ENCODE data around the gene ZNF609.

Gene ZNF609, protein sequence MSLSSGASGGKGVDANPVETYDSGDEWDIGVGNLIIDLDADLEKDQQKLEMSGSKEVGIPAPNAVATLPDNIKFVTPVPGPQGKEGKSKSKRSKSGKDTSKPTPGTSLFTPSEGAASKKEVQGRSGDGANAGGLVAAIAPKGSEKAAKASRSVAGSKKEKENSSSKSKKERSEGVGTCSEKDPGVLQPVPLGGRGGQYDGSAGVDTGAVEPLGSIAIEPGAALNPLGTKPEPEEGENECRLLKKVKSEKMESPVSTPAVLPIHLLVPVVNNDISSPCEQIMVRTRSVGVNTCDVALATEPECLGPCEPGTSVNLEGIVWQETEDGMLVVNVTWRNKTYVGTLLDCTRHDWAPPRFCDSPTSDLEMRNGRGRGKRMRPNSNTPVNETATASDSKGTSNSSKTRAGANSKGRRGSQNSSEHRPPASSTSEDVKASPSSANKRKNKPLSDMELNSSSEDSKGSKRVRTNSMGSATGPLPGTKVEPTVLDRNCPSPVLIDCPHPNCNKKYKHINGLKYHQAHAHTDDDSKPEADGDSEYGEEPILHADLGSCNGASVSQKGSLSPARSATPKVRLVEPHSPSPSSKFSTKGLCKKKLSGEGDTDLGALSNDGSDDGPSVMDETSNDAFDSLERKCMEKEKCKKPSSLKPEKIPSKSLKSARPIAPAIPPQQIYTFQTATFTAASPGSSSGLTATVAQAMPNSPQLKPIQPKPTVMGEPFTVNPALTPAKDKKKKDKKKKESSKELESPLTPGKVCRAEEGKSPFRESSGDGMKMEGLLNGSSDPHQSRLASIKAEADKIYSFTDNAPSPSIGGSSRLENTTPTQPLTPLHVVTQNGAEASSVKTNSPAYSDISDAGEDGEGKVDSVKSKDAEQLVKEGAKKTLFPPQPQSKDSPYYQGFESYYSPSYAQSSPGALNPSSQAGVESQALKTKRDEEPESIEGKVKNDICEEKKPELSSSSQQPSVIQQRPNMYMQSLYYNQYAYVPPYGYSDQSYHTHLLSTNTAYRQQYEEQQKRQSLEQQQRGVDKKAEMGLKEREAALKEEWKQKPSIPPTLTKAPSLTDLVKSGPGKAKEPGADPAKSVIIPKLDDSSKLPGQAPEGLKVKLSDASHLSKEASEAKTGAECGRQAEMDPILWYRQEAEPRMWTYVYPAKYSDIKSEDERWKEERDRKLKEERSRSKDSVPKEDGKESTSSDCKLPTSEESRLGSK (N-terminal part only)

DNA sequence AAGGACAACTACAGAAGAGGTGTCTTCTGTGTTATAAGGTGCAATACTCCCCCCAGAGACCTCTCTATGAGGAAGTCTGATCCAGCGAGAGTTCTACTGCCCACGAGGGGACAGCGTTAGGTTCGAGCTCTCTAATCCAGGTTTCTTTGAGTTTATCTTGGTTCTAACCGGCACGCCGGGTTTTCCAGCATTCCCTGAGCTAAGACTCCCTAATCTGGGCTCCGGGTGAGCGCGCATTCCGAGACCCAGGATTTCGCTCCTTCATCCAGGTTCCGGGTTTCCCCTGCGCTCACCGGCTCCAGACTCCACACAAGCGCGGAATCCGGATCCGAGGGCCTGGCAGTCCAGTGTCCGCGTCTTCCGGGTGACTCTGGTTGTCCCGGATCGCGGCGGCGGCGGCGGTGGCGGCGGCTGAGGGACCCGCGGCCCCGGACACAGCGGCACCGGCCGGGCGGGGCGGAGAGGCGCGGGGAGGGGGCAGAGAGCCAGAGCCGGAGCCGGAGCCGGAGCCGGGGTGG, at the start of gene ZNF609:
ZNF609 (plus strand) TSS at position 373 of the 518 bp plus-strand sequence. CDS start 38,842 bp downstream, outside the sequence.
- Histone ChIP-seq H3K79me2 (ENCODE audit: control insufficient read depth, insufficient read depth, low read length, unreplicated experiment) (peaks cover 41% of the 10 kb centered on the region), H3K4me3 (ENCODE audit: low read depth, low read length) (peak within 1 kb of the TSS; percentile 78), H3K27ac (ENCODE audit: low read depth, low read length) (peak within 1 kb of the TSS; percentile 43), H3K27me3 (ENCODE audit: insufficient read depth, low read length) (no peaks in the 10 kb centered on the region), H3K4me1 (ENCODE audit: control insufficient read depth, insufficient read depth, low read length, unreplicated experiment) (peaks cover 28% of the 10 kb centered on the region), H2AFZ (ENCODE audit: low read length, unreplicated experiment) (peak within 1 kb of the TSS; percentile 89), H3K36me3 (ENCODE audit: insufficient read depth, low read length) (no peaks in the 10 kb centered on the region)

DNA sequence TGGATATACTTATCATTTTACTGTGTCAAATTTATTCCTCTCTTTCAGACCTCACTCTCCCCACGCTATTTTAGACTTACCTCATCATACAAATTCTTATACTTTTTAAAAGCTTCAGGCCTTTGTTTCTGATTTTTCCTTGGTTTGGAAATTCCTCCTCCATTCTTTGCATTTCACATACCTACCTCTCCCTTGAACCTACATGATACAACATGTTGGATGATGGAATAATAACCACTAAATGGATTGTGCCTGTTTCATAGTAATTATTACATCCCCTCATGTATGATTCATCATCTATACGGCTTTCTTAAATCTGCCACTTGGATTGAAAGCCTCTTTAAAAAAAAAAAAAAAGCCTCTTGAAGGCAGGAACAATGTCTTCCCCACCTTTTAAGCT, 48.2 kb upstream of the ZNF609 start:
- H3K79me2 ChIP-seq (ENCODE audit: control insufficient read depth, insufficient read depth, low read length, unreplicated experiment) = no peaks in the 10 kb centered on the region
- no peaks in the 10 kb centered on the region for H3K4me1 ChIP-seq (ENCODE audit: control insufficient read depth, insufficient read depth, low read length, unreplicated experiment)
- H3K4me3 ChIP-seq (ENCODE audit: low read depth, low read length) = no peak overlapping the region
- no peak overlapping the region for H3K27ac ChIP-seq (ENCODE audit: low read depth, low read length)
- peaks cover 34% of the 10 kb centered on the region for H3K36me3 ChIP-seq (ENCODE audit: insufficient read depth, low read length)
- H3K27me3 ChIP-seq (ENCODE audit: insufficient read depth, low read length) = no peaks in the 10 kb centered on the region
- no peak overlapping the region for H2AFZ ChIP-seq (ENCODE audit: low read length, unreplicated experiment)

DNA sequence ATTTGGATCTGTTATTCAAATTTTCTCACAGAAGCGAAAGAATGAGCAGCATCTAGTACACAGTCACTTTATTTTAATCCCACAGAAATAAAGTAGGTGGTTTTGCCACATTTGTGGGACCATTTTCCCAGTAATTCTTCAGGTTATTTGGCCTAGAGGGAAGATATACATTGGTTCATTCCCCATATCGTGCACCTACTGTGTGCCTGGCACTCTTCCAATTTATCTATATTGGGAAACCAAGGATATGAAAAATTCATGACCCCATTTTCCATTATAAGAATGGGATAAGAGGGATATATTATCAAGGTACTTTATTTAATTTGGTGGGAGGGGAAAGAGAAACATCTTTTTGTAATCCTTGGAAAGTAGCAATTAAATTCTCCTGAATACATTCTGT, 37.7 kb upstream of the ZNF609 start:
- H3K4me1 ChIP-seq (ENCODE audit: control insufficient read depth, insufficient read depth, low read length, unreplicated experiment) = no peaks in the 10 kb centered on the region
- H2AFZ ChIP-seq (ENCODE audit: low read length, unreplicated experiment) = no peak overlapping the region
- H3K27me3 ChIP-seq (ENCODE audit: insufficient read depth, low read length) = no peaks in the 10 kb centered on the region
- no peak overlapping the region for H3K4me3 ChIP-seq (ENCODE audit: low read depth, low read length)
- H3K27ac ChIP-seq (ENCODE audit: low read depth, low read length) = no peak overlapping the region
- peaks cover 18% of the 10 kb centered on the region for H3K36me3 ChIP-seq (ENCODE audit: insufficient read depth, low read length)
- H3K79me2 ChIP-seq (ENCODE audit: control insufficient read depth, insufficient read depth, low read length, unreplicated experiment) = no peaks in the 10 kb centered on the region

DNA sequence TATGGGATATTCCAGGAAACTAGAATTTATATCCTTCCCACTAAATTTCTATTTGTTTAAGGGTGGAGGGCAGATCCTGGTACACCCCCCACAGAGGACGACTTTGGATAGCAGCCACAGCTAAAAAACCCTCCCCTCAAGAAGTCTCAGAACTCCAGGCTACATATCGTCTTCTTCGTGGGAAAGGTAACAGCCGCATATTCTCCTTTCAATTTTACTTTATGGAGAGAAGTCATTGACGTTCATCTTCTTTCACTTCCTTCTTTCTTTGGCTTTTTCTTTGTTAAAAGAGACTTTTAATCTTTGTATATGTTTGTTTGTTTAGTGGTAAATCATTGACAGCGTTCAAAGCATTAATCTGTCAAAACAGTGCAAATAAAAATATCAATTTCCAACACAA, 36.4 kb upstream of the ZNF609 start:
- Histone ChIP-seq H3K27me3 (ENCODE audit: insufficient read depth, low read length) (no peaks in the 10 kb centered on the region), H3K4me3 (ENCODE audit: low read depth, low read length) (no peak overlapping the region), H3K36me3 (ENCODE audit: insufficient read depth, low read length) (peaks cover 18% of the 10 kb centered on the region; the same call in 1 of the 2 replicates), H3K27ac (ENCODE audit: low read depth, low read length) (no peak overlapping the region), H3K79me2 (ENCODE audit: control insufficient read depth, insufficient read depth, low read length, unreplicated experiment) (no peaks in the 10 kb centered on the region), H3K4me1 (ENCODE audit: control insufficient read depth, insufficient read depth, low read length, unreplicated experiment) (no peaks in the 10 kb centered on the region), H2AFZ (ENCODE audit: low read length, unreplicated experiment) (no peak overlapping the region)

DNA sequence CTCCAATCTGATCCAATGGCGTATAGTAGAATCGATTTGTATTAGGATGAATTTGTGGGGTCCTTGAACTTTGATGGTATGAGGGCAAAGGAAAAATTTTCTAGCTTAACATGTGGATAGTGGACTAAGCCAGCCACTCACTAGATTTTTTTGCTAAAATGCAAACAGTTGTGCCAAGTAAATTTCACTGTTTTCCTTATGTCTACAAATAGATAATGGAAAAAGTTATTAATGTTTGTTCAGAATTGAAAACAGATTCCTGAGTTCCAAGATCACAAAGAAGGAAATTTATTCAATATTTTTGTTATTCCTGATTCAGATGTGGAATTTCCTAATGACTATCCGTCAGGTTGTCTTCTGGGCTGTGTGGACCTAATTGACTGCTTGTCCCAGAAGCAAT, 35.2 kb upstream of the ZNF609 start:
- Histone ChIP-seq H3K27ac (ENCODE audit: low read depth, low read length) (no peak overlapping the region), H3K4me3 (ENCODE audit: low read depth, low read length) (no peak overlapping the region), H3K4me1 (ENCODE audit: control insufficient read depth, insufficient read depth, low read length, unreplicated experiment) (peaks cover 11% of the 10 kb centered on the region), H3K36me3 (ENCODE audit: insufficient read depth, low read length) (peaks cover 18% of the 10 kb centered on the region; the same call in 1 of the 2 replicates), H3K79me2 (ENCODE audit: control insufficient read depth, insufficient read depth, low read length, unreplicated experiment) (no peaks in the 10 kb centered on the region), H3K27me3 (ENCODE audit: insufficient read depth, low read length) (no peaks in the 10 kb centered on the region), H2AFZ (ENCODE audit: low read length, unreplicated experiment) (no peak overlapping the region)

DNA sequence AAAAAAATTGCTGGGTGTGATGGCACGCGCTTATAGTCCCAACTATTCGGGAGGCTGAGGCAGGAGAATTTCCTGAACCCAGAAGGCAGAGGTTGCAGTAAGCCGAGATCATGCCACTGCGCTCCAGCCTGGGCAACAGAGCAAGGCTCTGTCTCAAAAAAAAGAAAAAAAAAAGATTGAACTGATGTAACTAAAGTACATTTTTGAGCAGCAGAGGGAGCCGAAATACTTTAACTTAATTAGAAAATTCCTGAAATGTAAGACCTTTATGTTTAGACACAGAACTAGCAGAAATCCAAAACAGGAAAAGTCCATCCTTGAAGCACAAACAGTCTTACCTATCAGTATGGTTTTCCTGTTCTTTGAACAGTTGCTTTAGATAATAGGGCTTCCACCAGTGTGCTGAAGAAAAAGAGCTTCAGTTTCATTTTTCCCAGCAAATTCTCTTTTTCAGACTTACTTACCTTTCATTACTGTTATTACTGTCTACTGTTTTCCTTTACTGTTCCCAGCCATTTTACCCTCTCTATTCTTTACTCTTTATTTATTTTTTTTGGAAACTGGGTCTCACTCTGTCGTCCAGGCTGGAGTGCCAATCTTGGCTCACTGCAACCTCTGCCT, 33.4 kb upstream of the ZNF609 start:
- Histone ChIP-seq H3K27ac (ENCODE audit: low read depth, low read length) (no peak overlapping the region), H2AFZ (ENCODE audit: low read length, unreplicated experiment) (no peak overlapping the region), H3K27me3 (ENCODE audit: insufficient read depth, low read length) (no peaks in the 10 kb centered on the region), H3K4me1 (ENCODE audit: control insufficient read depth, insufficient read depth, low read length, unreplicated experiment) (peaks cover 20% of the 10 kb centered on the region), H3K36me3 (ENCODE audit: insufficient read depth, low read length) (peaks cover 21% of the 10 kb centered on the region), H3K79me2 (ENCODE audit: control insufficient read depth, insufficient read depth, low read length, unreplicated experiment) (no peaks in the 10 kb centered on the region), H3K4me3 (ENCODE audit: low read depth, low read length) (no peak overlapping the region)

DNA sequence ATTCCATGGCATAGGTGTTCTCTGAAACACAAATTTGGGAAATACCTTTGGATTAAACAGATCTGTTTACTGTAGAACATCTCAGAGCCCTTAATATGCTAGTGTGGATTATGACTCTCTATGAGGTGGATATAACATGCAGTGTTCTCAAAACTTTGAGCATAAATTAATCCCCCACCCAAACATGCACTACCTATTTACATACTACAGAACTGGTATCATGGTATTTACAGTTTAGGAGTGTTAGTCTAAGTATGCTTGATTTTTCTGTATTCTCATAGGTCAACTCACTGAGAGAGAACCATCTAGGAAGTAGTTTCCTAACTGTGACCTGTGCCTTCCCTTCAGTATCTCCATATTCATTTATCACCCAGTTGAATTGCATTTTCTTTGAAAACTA, 30.9 kb upstream of the ZNF609 start:
- Histone ChIP-seq H3K4me3 (ENCODE audit: low read depth, low read length) (no peak overlapping the region), H3K4me1 (ENCODE audit: control insufficient read depth, insufficient read depth, low read length, unreplicated experiment) (peaks cover 20% of the 10 kb centered on the region), H3K36me3 (ENCODE audit: insufficient read depth, low read length) (peaks cover 6% of the 10 kb centered on the region), H3K79me2 (ENCODE audit: control insufficient read depth, insufficient read depth, low read length, unreplicated experiment) (no peaks in the 10 kb centered on the region), H3K27ac (ENCODE audit: low read depth, low read length) (peak overlapping the region; percentile 56), H3K27me3 (ENCODE audit: insufficient read depth, low read length) (no peaks in the 10 kb centered on the region), H2AFZ (ENCODE audit: low read length, unreplicated experiment) (no peak overlapping the region)

DNA sequence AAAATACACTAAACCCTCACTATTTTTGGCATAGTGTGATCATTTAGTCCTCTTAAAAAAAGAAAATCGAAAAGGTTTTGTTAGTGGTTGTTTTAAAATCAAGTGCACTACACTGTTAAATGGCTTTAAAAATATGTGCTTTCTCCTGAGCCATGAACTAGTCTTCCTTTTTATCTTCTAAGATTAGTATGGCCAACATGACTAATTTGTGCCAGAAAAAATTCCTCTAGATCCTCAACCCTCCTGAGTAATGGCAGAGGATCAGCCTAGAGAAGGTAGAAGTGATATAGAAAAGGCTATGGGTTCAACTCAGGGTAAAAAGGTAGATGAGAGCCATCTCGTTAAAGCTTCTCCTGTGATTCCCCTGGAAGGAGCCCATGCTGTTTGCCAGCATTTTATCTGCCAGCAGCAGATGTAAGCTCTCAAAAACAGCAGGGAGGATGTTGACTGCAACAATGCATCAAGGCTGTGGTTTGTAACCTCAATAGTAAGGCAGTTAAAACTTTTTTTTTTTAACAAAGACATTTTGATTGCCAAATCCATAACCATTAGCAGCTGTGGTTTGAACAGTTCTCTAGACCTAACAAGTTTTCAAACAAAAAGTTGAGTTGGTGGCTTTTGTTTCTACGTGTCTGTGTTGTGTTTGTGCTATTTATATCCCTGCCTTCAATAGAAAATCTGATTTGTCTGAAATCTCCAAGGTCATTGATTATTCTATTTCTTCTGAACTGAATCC, 30.2 kb upstream of the ZNF609 start:
- H3K27me3 ChIP-seq (ENCODE audit: insufficient read depth, low read length) = no peaks in the 10 kb centered on the region
- H3K27ac ChIP-seq (ENCODE audit: low read depth, low read length) = peak overlapping the region; percentile 56
- H3K36me3 ChIP-seq (ENCODE audit: insufficient read depth, low read length) = peaks cover 5% of the 10 kb centered on the region
- no peak overlapping the region for H2AFZ ChIP-seq (ENCODE audit: low read length, unreplicated experiment)
- H3K4me3 ChIP-seq (ENCODE audit: low read depth, low read length) = no peak overlapping the region
- H3K4me1 ChIP-seq (ENCODE audit: control insufficient read depth, insufficient read depth, low read length, unreplicated experiment) = peaks cover 20% of the 10 kb centered on the region
- no peaks in the 10 kb centered on the region for H3K79me2 ChIP-seq (ENCODE audit: control insufficient read depth, insufficient read depth, low read length, unreplicated experiment)

DNA sequence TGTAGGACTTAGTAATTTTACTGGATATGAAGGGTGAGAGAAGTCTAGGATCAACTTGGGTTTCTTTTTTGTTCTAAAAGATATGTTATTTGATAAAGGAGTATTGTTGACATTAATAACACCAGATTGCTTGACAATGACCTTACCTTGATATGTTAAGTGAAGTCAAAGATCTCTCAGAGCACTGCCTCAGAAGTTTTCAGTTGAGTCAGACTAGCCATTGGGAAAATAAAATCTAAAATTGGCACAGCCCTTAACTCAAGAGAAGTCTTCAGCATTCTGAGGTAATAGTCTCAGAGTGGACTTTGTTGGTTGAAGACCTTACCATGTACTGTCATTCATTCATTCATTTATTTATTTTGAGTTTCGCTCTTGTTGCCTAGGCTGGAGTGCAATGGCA, 22.4 kb upstream of the ZNF609 start:
- Histone ChIP-seq H3K36me3 (ENCODE audit: insufficient read depth, low read length) (0 out of 2 replicates have a peak, but pooled peaks cover 3% of the 10 kb centered on the region), H3K4me3 (ENCODE audit: low read depth, low read length) (no peak overlapping the region), H3K27me3 (ENCODE audit: insufficient read depth, low read length) (no peaks in the 10 kb centered on the region), H3K79me2 (ENCODE audit: control insufficient read depth, insufficient read depth, low read length, unreplicated experiment) (no peaks in the 10 kb centered on the region), H3K4me1 (ENCODE audit: control insufficient read depth, insufficient read depth, low read length, unreplicated experiment) (peaks cover 3% of the 10 kb centered on the region), H2AFZ (ENCODE audit: low read length, unreplicated experiment) (no peak overlapping the region), H3K27ac (ENCODE audit: low read depth, low read length) (no peak overlapping the region)

Data from ACC112 (cell line).